Heart left ventricle (tissue), 13 donors: ENCODE measurements around the gene LHB.

ENCODE experiments used
- POLR2A ChIP-seq, 2 donors: fragments of 450-650 bp; IDR thresholded peaks; one replicate each; pipeline ENCODE4 v1.6.1; 2017; ENCODE audit warnings: antibody characterized with exemption in 2 of 2, mild to moderate bottlenecking in 2 of 2, moderate library complexity in 2 of 2
- TF ChIP-seq, protein P1 (sequence below), 12 donors: fragments of 200-600 bp; sonication (generic) in 4 of 12; IDR thresholded peaks; one replicate each; pipeline versions ENCODE4 v1.5.0 to v1.8.0; 2018 to 2022; ENCODE audit warnings: antibody characterized with exemption in 12 of 12, mild to moderate bottlenecking in 5 of 12
- donor health status: ischemic (EF 13 %, LVEDD 7.1; RV severe dilation, severe dysfunction).
- donor health status: DM: no; HTN: yes; CAD: no.
- donor health status: DM: no; HTN: no; CAD: no.
- donor health status: ischemic (EF 25% LVEDD 6.9; RV normal size, moderate dysfunction).
- donor health status: ischemic (EF 25% LVEDD 5.7; RV mildly dilated, moderate dysfunction).
- donor health status: ischemic (EF 35%, LVEDD 5.7; RV mildly dilated, moderate dysfunction).
- donor health status: nonischemic (EF 11% LVEDD 7.7; RV severe dilation, severe dysfunction).
- donor health status: DM: yes; HTN: yes; CAD: no.
- donor health status: PGD.
- donor health status: ischemic (EF 29% LVEDD 5.4; RV normal size, mild dysfunction).
- donor health status: nonischemic (EF 23%, LVEDD 6.1; RV moderate dilation, normal function).

DNA sequence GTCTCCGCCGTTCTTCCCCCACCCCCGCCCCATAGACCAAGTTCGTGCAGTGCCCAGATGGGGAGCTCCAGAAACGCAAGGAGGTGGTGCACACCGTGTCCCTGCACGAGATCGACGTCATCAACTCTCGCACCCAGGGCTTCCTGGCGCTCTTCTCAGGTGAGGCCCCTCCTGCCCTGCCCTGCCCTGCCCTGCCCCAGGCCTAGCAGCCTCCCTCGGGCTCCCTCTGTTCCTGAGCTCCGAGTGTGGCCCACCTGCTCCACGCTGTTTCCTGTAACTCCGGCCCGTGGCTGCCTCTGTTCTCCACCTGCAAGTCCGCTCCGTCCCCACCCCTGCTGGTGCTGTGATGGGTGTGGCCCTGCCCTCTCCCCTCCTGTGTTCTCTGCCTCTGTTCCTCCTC, 6.4 kb downstream of the LHB start:
- TF ChIP-seq, protein P1, sequence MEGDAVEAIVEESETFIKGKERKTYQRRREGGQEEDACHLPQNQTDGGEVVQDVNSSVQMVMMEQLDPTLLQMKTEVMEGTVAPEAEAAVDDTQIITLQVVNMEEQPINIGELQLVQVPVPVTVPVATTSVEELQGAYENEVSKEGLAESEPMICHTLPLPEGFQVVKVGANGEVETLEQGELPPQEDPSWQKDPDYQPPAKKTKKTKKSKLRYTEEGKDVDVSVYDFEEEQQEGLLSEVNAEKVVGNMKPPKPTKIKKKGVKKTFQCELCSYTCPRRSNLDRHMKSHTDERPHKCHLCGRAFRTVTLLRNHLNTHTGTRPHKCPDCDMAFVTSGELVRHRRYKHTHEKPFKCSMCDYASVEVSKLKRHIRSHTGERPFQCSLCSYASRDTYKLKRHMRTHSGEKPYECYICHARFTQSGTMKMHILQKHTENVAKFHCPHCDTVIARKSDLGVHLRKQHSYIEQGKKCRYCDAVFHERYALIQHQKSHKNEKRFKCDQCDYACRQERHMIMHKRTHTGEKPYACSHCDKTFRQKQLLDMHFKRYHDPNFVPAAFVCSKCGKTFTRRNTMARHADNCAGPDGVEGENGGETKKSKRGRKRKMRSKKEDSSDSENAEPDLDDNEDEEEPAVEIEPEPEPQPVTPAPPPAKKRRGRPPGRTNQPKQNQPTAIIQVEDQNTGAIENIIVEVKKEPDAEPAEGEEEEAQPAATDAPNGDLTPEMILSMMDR (IDR thresholded peaks at IDR 0.05) = no peak
- no peak for TF ChIP-seq POLR2A (IDR thresholded peaks at IDR 0.05)
